HG03565 (cell line): ENCODE measurements around the gene GABPA.

Experiments used
- ATAC-seq: cut with Tn5 transposase; IDR thresholded peaks from one replicate; pipeline ENCODE4 v1.9.1; 2021; ENCODE audit warnings: mild to moderate bottlenecking, moderate library complexity; ENCODE audit not compliant: unreplicated experiment

The GABPA gene

GRCh38 chr21:25801217-25802014 is 66.6 kb downstream of the GABPA start:
- peak; percentile 99 for ATAC-seq

- no peak for ATAC-seq
Measured at GRCh38 chr21:25806060-25806459, 71.3 kb downstream of the GABPA start.

- no peak for ATAC-seq
Measured at GRCh38 chr21:25807191-25807590, 72.4 kb downstream of the GABPA start.

- no peak for ATAC-seq
Measured at GRCh38 chr21:25809013-25809412, 74.2 kb downstream of the GABPA start.

- no peak for ATAC-seq
Measured at GRCh38 chr21:25811186-25811585, 76.4 kb downstream of the GABPA start.

- ATAC-seq, result no peak
Measured at GRCh38 chr21:25813917-25814316, 79.1 kb downstream of the GABPA start.

- no peak for ATAC-seq
Measured at GRCh38 chr21:25818121-25818520, 83.3 kb downstream of the GABPA start.

- no peak for ATAC-seq
Measured at GRCh38 chr21:25818551-25818950, 83.8 kb downstream of the GABPA start.
